IMR-90 (cell line): ENCODE measurements around the gene KCNJ13. TPM values are rescaled to one million over a fixed set of nuclear protein-coding genes. Genes with fewer than 3 reads are reported as not detected.

Source experiments
- ATAC-seq: fragments of 200-7000 bp; cut with Tn5 transposase; 2 replicates; pipeline ENCODE4 v1.9.1; 2020; ENCODE audit warnings: low read depth, mild to moderate bottlenecking, moderate library complexity
- BruUV-seq: library from RNA; stranded (reverse); fragments of 400-500 nt; replicated peaks from 2 replicates; lab custom pipeline; 2021; lab: Mats Ljungman, UMichigan
- CTCF ChIA-PET: fragments of 300-600 bp; formaldehyde crosslinking; extraction: SDS; loops from one replicate; lab custom pipeline; 2021; ENCODE audit warnings: antibody characterized with exemption; lab: Yijun Ruan, JAX
- POLR2A ChIA-PET: fragments of 300-600 bp; sonication (Branson Sonifier 250); formaldehyde crosslinking; loops from one replicate; lab custom pipeline; 2022; ENCODE audit warnings: antibody characterized with exemption; ENCODE audit not compliant: unreplicated experiment; lab: Charles Lee
- DNase-seq: peaks from one replicate; pipeline ENCODE4 v3.0.0; 2013
- H2AFZ ChIP-seq: replicated peaks from 2 replicates; pipeline ENCODE3; 2013; ENCODE audit warnings: low read length, mild to moderate bottlenecking; ENCODE audit not compliant: poor library complexity
- H2AK5ac ChIP-seq: 2 replicates; pipeline ENCODE4 v1.6.1; 2013; ENCODE audit warnings: low read depth, low read length, inconsistent platforms
- H2AK9ac ChIP-seq: replicated peaks from 2 replicates; pipeline ENCODE3; 2013; ENCODE audit warnings: mild to moderate bottlenecking, low read depth, low read length, moderate library complexity; ENCODE audit not compliant: poor library complexity
- H2BK120ac ChIP-seq: 2 replicates; pipeline ENCODE4 v1.6.1; 2013; ENCODE audit warnings: low read depth, low read length, inconsistent platforms
- H2BK15ac ChIP-seq: 3 replicates; pipeline ENCODE4 v1.6.1; 2013; ENCODE audit warnings: low read depth, low read length, inconsistent platforms
- H2BK20ac ChIP-seq: 2 replicates; pipeline ENCODE4 v1.6.1; 2013; ENCODE audit warnings: low read depth, mild to moderate bottlenecking, inconsistent platforms, low read length, moderate library complexity
- H2BK5ac ChIP-seq: 2 replicates; pipeline ENCODE4 v1.6.1; 2013; ENCODE audit warnings: mild to moderate bottlenecking, low read depth, low read length, inconsistent platforms; ENCODE audit not compliant: poor library complexity, severe bottlenecking
- H3K14ac ChIP-seq: replicated peaks from 2 replicates; pipeline ENCODE4 v1.6.1; 2013; ENCODE audit warnings: low read depth, low read length, inconsistent platforms
- H3K18ac ChIP-seq: 2 replicates; pipeline ENCODE4 v1.6.1; 2013; ENCODE audit warnings: low read depth, low read length, control low read depth
- H3K23ac ChIP-seq: 2 replicates; pipeline ENCODE4 v1.6.1; 2013; ENCODE audit warnings: low read depth, low read length, inconsistent platforms
- H3K27ac ChIP-seq: 2 replicates; pipeline ENCODE4 v1.5.1; 2013; ENCODE audit warnings: mild to moderate bottlenecking, control low read depth, low read length; ENCODE audit not compliant: insufficient read depth
- H3K27me3 ChIP-seq: 2 replicates; pipeline ENCODE4 v1.6.1; 2013; ENCODE audit warnings: low read length; ENCODE audit not compliant: control insufficient read depth, insufficient read depth
- H3K36me3 ChIP-seq: 2 replicates; pipeline ENCODE4 v1.6.1; 2013; ENCODE audit warnings: low read length, mixed read lengths; ENCODE audit not compliant: control insufficient read depth, insufficient read depth
- H3K4ac ChIP-seq: 2 replicates; pipeline ENCODE4 v1.6.1; 2013; ENCODE audit warnings: low read depth, low read length, inconsistent platforms
- H3K4me1 ChIP-seq: 2 replicates; pipeline ENCODE4 v1.6.1; 2013; ENCODE audit warnings: low read length, mixed read lengths; ENCODE audit not compliant: control insufficient read depth, insufficient read depth
- H3K4me2 ChIP-seq: 2 replicates; pipeline ENCODE4 v1.6.1; 2013; ENCODE audit warnings: low read depth, mild to moderate bottlenecking, control low read depth, low read length, moderate library complexity
- H3K4me3 ChIP-seq: 2 replicates; pipeline ENCODE4 v1.5.1; 2013; ENCODE audit warnings: low read depth, mild to moderate bottlenecking, control low read depth, low read length, moderate library complexity; ENCODE audit not compliant: insufficient read depth
- H3K56ac ChIP-seq: 2 replicates; pipeline ENCODE4 v1.6.1; 2013; ENCODE audit warnings: low read length, inconsistent platforms; ENCODE audit not compliant: insufficient read depth; ENCODE audit errors: extremely low read depth
- H3K79me1 ChIP-seq, 2 experiments: 2 replicates each; pipeline ENCODE4 v1.6.1; 2013; ENCODE audit warnings: low read length in 2 of 2, inconsistent platforms in 1 of 2, low read depth in 1 of 2
- H3K9ac ChIP-seq: 2 replicates; pipeline ENCODE4 v1.6.1; 2013; ENCODE audit warnings: low read depth, low read length, control low read depth
- H3K9me1 ChIP-seq: 2 replicates; pipeline ENCODE4 v1.6.1; 2013; ENCODE audit warnings: low read length, inconsistent platforms; ENCODE audit not compliant: insufficient read depth
- H3K9me3 ChIP-seq: 2 replicates; pipeline ENCODE4 v1.6.1; 2013; ENCODE audit warnings: low read length; ENCODE audit not compliant: control insufficient read depth, insufficient read depth
- H4K20me1 ChIP-seq: 2 replicates; pipeline ENCODE4 v1.6.1; 2013; ENCODE audit warnings: low read length, inconsistent platforms; ENCODE audit not compliant: insufficient read depth
- H4K5ac ChIP-seq: 2 replicates; pipeline ENCODE4 v1.6.1; 2013; ENCODE audit warnings: mild to moderate bottlenecking, low read depth, low read length, control low read depth
- H4K8ac ChIP-seq, 2 experiments: 2 replicates each; pipeline ENCODE4 v1.6.1; 2013; ENCODE audit warnings: low read depth in 2 of 2, low read length in 2 of 2, control low read depth in 1 of 2, inconsistent platforms in 1 of 2
- H4K91ac ChIP-seq: 2 replicates; pipeline ENCODE4 v1.6.1; 2013; ENCODE audit warnings: low read depth, low read length, inconsistent platforms; ENCODE audit not compliant: insufficient read depth
- CEBPB ChIP-seq: IDR thresholded peaks from 2 replicates; pipeline ENCODE4 v1.6.1; 2012; ENCODE audit warnings: low read depth, low read length, improper control_type of control experiment
- MAZ ChIP-seq: IDR thresholded peaks from 2 replicates; pipeline ENCODE4 v1.6.1; 2012; ENCODE audit warnings: low read depth, mild to moderate bottlenecking, low read length, improper control_type of control experiment, moderate library complexity, borderline replicate concordance
- SMC3 ChIP-seq: fragments of 150-350 bp; IDR thresholded peaks from 2 replicates; pipeline ENCODE4 v1.6.1; 2016; ENCODE audit warnings: low read depth, mild to moderate bottlenecking, antibody characterized with exemption, low read length, moderate library complexity
- USF2 ChIP-seq: fragments of 150-350 bp; IDR thresholded peaks from 2 replicates; pipeline ENCODE4 v1.6.1; 2017; ENCODE audit warnings: mild to moderate bottlenecking, antibody characterized with exemption, low read length, low read depth
- WGBS, 2 experiments: methylation state at CpG; one replicate each; pipeline versions ENCODE4 v1.1.5 to v1.1.7; 2013; ENCODE audit warnings: missing lambda C conversion rate in 2 of 2; ENCODE audit not compliant: insufficient read length in 1 of 2; ENCODE audit errors: extremely low coverage in 2 of 2; 5-methylcytosine and 5-hydroxymethylcytosine counted together
- dilution Hi-C: fragments of 300-500 bp; cut with HindIII; formaldehyde crosslinking; loops from one replicate; pipeline ENCODE4 v1.14.3; 2018; ENCODE audit warnings: low sequenced_read_pairs; ENCODE audit not compliant: unreplicated experiment
- in situ Hi-C: fragments of 300-500 bp; cut with MboI; formaldehyde crosslinking; loops from 3 replicates; pipeline ENCODE4 v1.14.3; 2019; ENCODE audit warnings: low sequenced_read_pairs, inconsistent platforms, mixed read lengths
- intact Hi-C: fragments of 100-400 bp; cut with micrococcal nuclease; formaldehyde crosslinking; loops from 2 replicates; pipeline ENCODE4 v1.10.0; 2022
- polyA plus RNA-seq, 3 experiments: library from polyadenylated mRNA; depleted of rRNA; stranded (reverse); fragments of >200 nt; gene quantifications; 2 replicates each; pipeline ENCODE4 v1.2.3, GENCODE V29; 2012; ENCODE audit warnings: low replicate concordance in 1 of 3
- total RNA-seq: library from RNA; depleted of rRNA; stranded (reverse); fragments of >200 nt; gene quantifications from 2 replicates; pipeline ENCODE4 v1.2.3, GENCODE V29; 2012

KCNJ13 gene
- total and polyA plus RNA-seq, 2 of the 4 experiments (the other 2 are of a cell fraction), result not detected

DNA sequence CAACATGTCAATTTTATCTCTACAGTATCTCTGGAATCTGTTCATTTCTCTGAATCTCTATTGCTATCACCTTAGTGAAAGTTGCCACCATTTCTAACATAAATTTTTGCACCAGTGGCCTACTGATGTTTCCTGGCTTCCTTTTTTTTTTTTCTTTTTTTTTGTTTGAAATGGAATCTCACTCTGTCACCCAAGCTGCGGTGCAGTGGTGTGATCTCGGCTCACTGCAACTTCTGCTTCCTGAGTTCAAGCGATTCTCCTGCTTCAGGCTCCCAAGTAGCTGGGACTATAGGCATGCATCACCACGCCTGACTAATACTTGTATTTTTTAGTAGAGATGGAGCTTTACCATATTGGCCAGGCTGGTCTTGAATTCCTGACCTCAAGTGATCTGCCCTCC is 35.1 kb downstream of the KCNJ13 start:
- H4K5ac ChIP-seq, result no peak overlapping the region
- H4K91ac ChIP-seq, result no peak overlapping the region
- no peak overlapping the region for H4K8ac ChIP-seq
- intact Hi-C loops (no loop called here), dilution Hi-C loops (no loop called here), in situ Hi-C loops (no loop called here)
- H3K4ac ChIP-seq, result no peak overlapping the region
- CTCF ChIA-PET, result no interaction called here
- H3K27me3 ChIP-seq, result no peaks in the 10 kb centered on the region
- no peak overlapping the region for H3K56ac ChIP-seq
- no peak overlapping the region for H2BK5ac ChIP-seq
- H3K9me1 ChIP-seq, result no peaks in the 10 kb centered on the region; the same call in 1 of the 2 replicates
- H3K14ac ChIP-seq, result no peak overlapping the region
- BruUV-seq, result no TSS peak
- H2AFZ ChIP-seq, result no peak overlapping the region
- no peak overlapping the region for H3K27ac ChIP-seq
- H3K4me2 ChIP-seq, result no peak overlapping the region
- no peaks in the 10 kb centered on the region for H3K4me1 ChIP-seq
- POLR2A ChIA-PET, result no interaction called here
- no peaks in the 10 kb centered on the region for H3K9me3 ChIP-seq
- H3K4me3 ChIP-seq, result no peak overlapping the region
- H4K20me1 ChIP-seq, result no peaks in the 10 kb centered on the region
- no peak overlapping the region for H3K18ac ChIP-seq
- H2BK20ac ChIP-seq, result no peak overlapping the region
- ATAC-seq, result no peak
- H3K23ac ChIP-seq, result no peak overlapping the region
- H3K79me1 ChIP-seq, result peaks cover 7 to 30% of the 10 kb centered on the region in 2 experiments
- no peak overlapping the region for H2AK9ac ChIP-seq
- TF ChIP-seq USF2 (no peak), MAZ (no peak), SMC3 (no peak), CEBPB (no peak)
- H2AK5ac ChIP-seq, result no peak overlapping the region
- no peak overlapping the region for H2BK120ac ChIP-seq
- DNase-seq, result no peak
- no peak overlapping the region for H2BK15ac ChIP-seq
- H3K36me3 ChIP-seq, result peaks cover 15% of the 10 kb centered on the region
- H3K9ac ChIP-seq, result no peak overlapping the region
- no CpG with 5 or more reads among the region's 4 CpGs for WGBS, 2 experiments
